Calu3 (cell line): ENCODE data around the gene ILK. TPM values are rescaled to one million over a fixed set of nuclear protein-coding genes. Genes with fewer than 3 reads are reported as not detected.

Experiments
- BruUV-seq: library from RNA; stranded (reverse); fragments of 400-500 nt; replicated peaks from 2 replicates; lab custom pipeline; 2021; lab: Mats Ljungman, UMichigan
- CTCF ChIA-PET: fragments of 300-600 bp; sonication (Branson Sonifier 250); formaldehyde crosslinking; loops from one replicate; lab custom pipeline; 2022; ENCODE audit warnings: antibody characterized with exemption; lab: Charles Lee
- DNase-seq: peaks from one replicate; pipeline ENCODE4 v3.0.0; 2022
- H3K27ac Mint-ChIP-seq: one replicate; pipeline ENCODE4 v1.8.0; 2022; ENCODE audit warnings: mixed read lengths; ENCODE audit not compliant: unreplicated experiment
- H3K27me3 Mint-ChIP-seq: one replicate; pipeline ENCODE4 v1.8.0; 2022; ENCODE audit warnings: mixed read lengths; ENCODE audit not compliant: unreplicated experiment
- H3K36me3 Mint-ChIP-seq: one replicate; pipeline ENCODE4 v1.8.0; 2022; ENCODE audit warnings: mild to moderate bottlenecking, moderate library complexity, mixed read lengths; ENCODE audit not compliant: insufficient read depth, unreplicated experiment
- H3K4me1 Mint-ChIP-seq: one replicate; pipeline ENCODE4 v1.8.0; 2022; ENCODE audit warnings: mild to moderate bottlenecking, low read depth, mixed read lengths; ENCODE audit not compliant: unreplicated experiment
- H3K4me3 Mint-ChIP-seq: one replicate; pipeline ENCODE4 v1.8.0; 2022; ENCODE audit warnings: mild to moderate bottlenecking, low read depth, moderate library complexity, mixed read lengths; ENCODE audit not compliant: unreplicated experiment
- H3K9me3 Mint-ChIP-seq: one replicate; pipeline ENCODE4 v1.8.0; 2022; ENCODE audit warnings: low read depth, mixed read lengths; ENCODE audit not compliant: unreplicated experiment
- CTCF ChIP-seq: fragments of 200-600 bp; IDR thresholded peaks from one replicate; pipeline ENCODE4 v1.8.0; 2022; ENCODE audit warnings: antibody characterized with exemption; ENCODE audit not compliant: unreplicated experiment
- intact Hi-C: fragments of 100-400 bp; cut with micrococcal nuclease; formaldehyde crosslinking; loops from one replicate; pipeline ENCODE4 v1.10.0; 2022; ENCODE audit not compliant: unreplicated experiment
- total RNA-seq: library from RNA; stranded (reverse); gene quantifications from 2 replicates; pipeline ENCODE4 v1.2.3, GENCODE V29; 2022

ILK gene
- total RNA-seq, 1 experiment from 2014 or later = 85.7 TPM

GRCh38 chr11:6594142-6594768, 9.3 kb upstream of the ILK start:
- H3K27ac Mint-ChIP-seq = no peak overlapping the region
- no peak for TF ChIP-seq CTCF
- intact Hi-C loops = no loop called here
- H3K4me3 Mint-ChIP-seq = no peak overlapping the region
- H3K4me1 Mint-ChIP-seq = no peaks in the 10 kb centered on the region
- no TSS peak for BruUV-seq
- H3K9me3 Mint-ChIP-seq = no peaks in the 10 kb centered on the region
- CTCF ChIA-PET = no interaction called here
- H3K27me3 Mint-ChIP-seq = no peaks in the 10 kb centered on the region
- DNase-seq = no peak
- peaks cover 10% of the 10 kb centered on the region for H3K36me3 Mint-ChIP-seq

GRCh38 chr11:6596239-6596877, 7.2 kb upstream of the ILK start:
- intact Hi-C loops = no loop called here
- Mint-ChIP-seq H3K27ac (no peak overlapping the region), H3K4me1 (peaks cover under 1% of the 10 kb centered on the region), H3K4me3 (no peak overlapping the region), H3K27me3 (no peaks in the 10 kb centered on the region), H3K36me3 (peaks cover 10% of the 10 kb centered on the region), H3K9me3 (no peaks in the 10 kb centered on the region)
- DNase-seq = no peak
- TF ChIP-seq CTCF = no peak
- BruUV-seq = no TSS peak
- CTCF ChIA-PET = interaction anchor here (1.1 kb wide), 1 partner anchor 217 kb away, joined by 3 read pairs; no protein-coding TSS in a partner anchor

GRCh38 chr11:6598555-6598954, 5.0 kb upstream of the ILK start:
- no peak overlapping the region for H3K4me3 Mint-ChIP-seq
- H3K4me1 Mint-ChIP-seq = peaks cover 10% of the 10 kb centered on the region
- BruUV-seq = no TSS peak
- H3K36me3 Mint-ChIP-seq = peaks cover 10% of the 10 kb centered on the region
- no peaks in the 10 kb centered on the region for H3K27me3 Mint-ChIP-seq
- CTCF ChIA-PET = no interaction called here
- H3K9me3 Mint-ChIP-seq = no peaks in the 10 kb centered on the region
- intact Hi-C loops = no loop called here
- no peak for DNase-seq
- H3K27ac Mint-ChIP-seq = no peak overlapping the region
- TF ChIP-seq CTCF = no peak

- H3K4me1 Mint-ChIP-seq = peaks cover 10% of the 10 kb centered on the region
- intact Hi-C loops = no loop called here
- DNase-seq = no peak
- no peak for TF ChIP-seq CTCF
- no TSS peak for BruUV-seq
- no peak overlapping the region for H3K27ac Mint-ChIP-seq
- no peak overlapping the region for H3K4me3 Mint-ChIP-seq
- CTCF ChIA-PET = interaction anchor here (0.7 kb wide), 1 partner anchor 13 kb away, joined by 3 read pairs; the partner anchor contains the start of gene TAF10
- no peaks in the 10 kb centered on the region for H3K9me3 Mint-ChIP-seq
- H3K36me3 Mint-ChIP-seq = peaks cover 10% of the 10 kb centered on the region
- H3K27me3 Mint-ChIP-seq = no peaks in the 10 kb centered on the region
These were observed 4.1 kb upstream of the ILK start for GRCh38 chr11:6599449-6599848.
